Activated gamma-delta T cell (primary cell): ENCODE measurements around the gene PLPPR4.

Experiments
- DNase-seq: peaks from one replicate; lab custom pipeline; 2025; lab: John Stamatoyannopoulos, UW

PLPPR4 gene

GRCh38 chr1:99348397-99349132 lies 84.3 kb downstream of the PLPPR4 start:
- no peak for DNase-seq

- DNase-seq: no peak
These were observed 88.5 kb downstream of the PLPPR4 start for GRCh38 chr1:99352821-99353220.

- DNase-seq: no peak
These were observed 94.5 kb downstream of the PLPPR4 start for GRCh38 chr1:99358770-99359169.
